Cardiac muscle cell (in vitro differentiated cells and primary cell): ENCODE data around the gene IDE. TPM values are rescaled to one million over a fixed set of nuclear protein-coding genes. Genes with fewer than 3 reads are reported as not detected.
A peak's percentile ranks its signal among the peaks of the same experiment; 100 is the strongest.
"Not testable (repeated sequence)": the region's sequence is repeated elsewhere in the genome, so short reads cannot be mapped to it uniquely, and the experiment has no call there.

Experiments used
- DNase-seq, 2 donors: peaks; one replicate each; pipeline versions ENCODE4 v3.0.0 to v3.0.0-alpha.2; 2010 to 2017; ENCODE audit warnings: low read depth in 1 of 2, low spot score in 1 of 2
- H3K27ac ChIP-seq: fragments of 200-600 bp; sonication (generic); 2 replicates; pipeline ENCODE4 v1.5.1; 2016
- H3K27me3 ChIP-seq: fragments of 200-600 bp; sonication (generic); 2 replicates; pipeline ENCODE4 v1.6.0; 2016; ENCODE audit warnings: control low read depth
- H3K36me3 ChIP-seq: fragments of 200-600 bp; sonication (generic); 2 replicates; pipeline ENCODE4 v1.5.1; 2016; ENCODE audit warnings: control low read depth
- H3K4me1 ChIP-seq: fragments of 200-600 bp; sonication (generic); 2 replicates; pipeline ENCODE4 v1.8.1; 2017; ENCODE audit warnings: low read depth, mild to moderate bottlenecking, mixed run types
- H3K4me3 ChIP-seq: fragments of 200-600 bp; sonication (generic); 2 replicates; pipeline ENCODE4 v1.5.1; 2016; ENCODE audit warnings: mild to moderate bottlenecking
- H3K9me3 ChIP-seq: fragments of 200-600 bp; sonication (generic); 2 replicates; pipeline ENCODE4 v1.5.1; 2017; ENCODE audit warnings: low read depth, mild to moderate bottlenecking, control low read depth
- polyA plus RNA-seq: library from polyadenylated mRNA; unstranded; fragments of >200 nt; fragmentation: Nextera tagmentation; extraction: Ambion mirVana; gene quantifications from 2 replicates; pipeline ENCODE4 v1.2.1, GENCODE V29; 2016
- total RNA-seq: library from RNA; depleted of rRNA; stranded (reverse); fragments of >200 nt; gene quantifications from 2 replicates; pipeline ENCODE4 v1.2.3, GENCODE V29; 2016
- TF ChIP-seq, protein P1 (sequence below): IDR thresholded peaks from 2 replicates; pipeline ENCODE4 v1.5.1; 2012; ENCODE audit warnings: low read depth, mild to moderate bottlenecking, low read length

The IDE gene
- total and polyA plus RNA-seq, 2 experiments from 2014 or later: 23.2 to 30.0 TPM

DNA sequence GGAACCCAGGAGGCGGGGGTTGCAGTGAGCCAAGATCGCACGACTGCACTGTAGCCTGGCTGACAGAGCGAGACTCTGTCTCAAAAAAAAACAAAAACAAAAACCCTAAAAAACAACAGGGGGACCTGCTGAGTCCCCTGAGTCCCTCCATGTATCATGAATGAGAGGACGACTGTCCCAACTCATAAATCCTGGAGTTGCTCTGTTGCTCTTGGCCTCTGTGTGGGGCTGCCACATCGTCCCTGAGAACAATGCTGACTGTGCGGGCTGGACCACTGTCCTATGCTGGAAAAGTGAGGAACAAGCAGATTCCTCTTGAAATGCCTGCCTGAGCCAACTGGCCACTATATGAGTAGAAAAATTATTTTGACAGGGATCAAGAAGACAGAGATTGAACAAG lies 122.5 kb downstream of the IDE start:
- Histone ChIP-seq H3K9me3 (no peaks in the 10 kb centered on the region), H3K4me1 (no peaks in the 10 kb centered on the region), H3K27ac (peak overlapping the region; percentile 3), H3K36me3 (peaks cover 29% of the 10 kb centered on the region), H3K4me3 (no peak overlapping the region), H3K27me3 (no peaks in the 10 kb centered on the region)
- TF ChIP-seq, protein P1, sequence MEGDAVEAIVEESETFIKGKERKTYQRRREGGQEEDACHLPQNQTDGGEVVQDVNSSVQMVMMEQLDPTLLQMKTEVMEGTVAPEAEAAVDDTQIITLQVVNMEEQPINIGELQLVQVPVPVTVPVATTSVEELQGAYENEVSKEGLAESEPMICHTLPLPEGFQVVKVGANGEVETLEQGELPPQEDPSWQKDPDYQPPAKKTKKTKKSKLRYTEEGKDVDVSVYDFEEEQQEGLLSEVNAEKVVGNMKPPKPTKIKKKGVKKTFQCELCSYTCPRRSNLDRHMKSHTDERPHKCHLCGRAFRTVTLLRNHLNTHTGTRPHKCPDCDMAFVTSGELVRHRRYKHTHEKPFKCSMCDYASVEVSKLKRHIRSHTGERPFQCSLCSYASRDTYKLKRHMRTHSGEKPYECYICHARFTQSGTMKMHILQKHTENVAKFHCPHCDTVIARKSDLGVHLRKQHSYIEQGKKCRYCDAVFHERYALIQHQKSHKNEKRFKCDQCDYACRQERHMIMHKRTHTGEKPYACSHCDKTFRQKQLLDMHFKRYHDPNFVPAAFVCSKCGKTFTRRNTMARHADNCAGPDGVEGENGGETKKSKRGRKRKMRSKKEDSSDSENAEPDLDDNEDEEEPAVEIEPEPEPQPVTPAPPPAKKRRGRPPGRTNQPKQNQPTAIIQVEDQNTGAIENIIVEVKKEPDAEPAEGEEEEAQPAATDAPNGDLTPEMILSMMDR: no peak
- no peak for DNase-seq

DNA sequence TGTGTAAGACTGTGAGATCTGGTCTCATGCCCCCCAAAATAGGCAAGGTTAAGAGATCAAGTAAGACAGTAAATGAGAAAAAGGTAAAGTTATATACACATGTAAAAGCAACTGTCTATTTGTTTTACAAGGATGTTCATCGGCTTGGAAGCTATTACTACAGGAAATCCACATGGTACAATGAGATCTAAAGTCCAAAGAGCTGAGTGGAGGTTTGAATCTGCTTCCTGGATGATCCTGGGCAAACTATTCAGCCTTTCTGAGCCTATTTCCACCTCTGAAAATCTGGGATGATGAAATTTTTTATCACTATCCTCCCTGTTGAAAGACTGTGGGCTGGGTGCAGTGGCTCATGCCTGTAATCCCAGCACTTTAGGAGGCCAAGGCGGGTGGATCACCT lies 123.0 kb downstream of the IDE start:
- Histone ChIP-seq H3K27ac (no peak overlapping the region), H3K9me3 (no peaks in the 10 kb centered on the region), H3K36me3 (peaks cover 29% of the 10 kb centered on the region), H3K4me3 (no peak overlapping the region), H3K27me3 (no peaks in the 10 kb centered on the region), H3K4me1 (no peaks in the 10 kb centered on the region)
- DNase-seq: no peak
- TF ChIP-seq, protein P1: no peak

DNA sequence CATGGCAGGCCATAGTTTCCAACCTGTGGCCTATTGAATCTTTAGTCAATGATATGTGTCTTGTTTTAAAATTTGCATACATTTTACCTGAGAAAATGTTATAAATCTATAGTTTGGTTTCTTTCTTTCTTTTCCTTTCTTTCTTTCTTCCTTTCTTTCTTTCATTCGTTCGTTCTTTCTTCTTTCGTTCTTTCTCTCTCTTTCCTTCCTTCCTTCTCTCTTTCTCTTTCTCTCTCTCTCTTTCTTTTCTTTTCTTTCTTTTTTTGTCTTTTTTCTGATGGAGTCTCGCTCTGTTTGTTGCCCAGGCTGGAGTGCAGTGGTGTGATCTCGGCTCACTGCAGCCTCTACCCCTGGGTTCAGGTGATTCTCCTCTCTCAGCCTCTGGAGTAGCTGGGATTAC lies 133.3 kb downstream of the IDE start:
- TF ChIP-seq, protein P1: no peak
- no peak overlapping the region for H3K27ac ChIP-seq
- no peaks in the 10 kb centered on the region for H3K4me1 ChIP-seq
- DNase-seq: no peak
- no peaks in the 10 kb centered on the region for H3K9me3 ChIP-seq
- H3K4me3 ChIP-seq: no peak overlapping the region
- no peaks in the 10 kb centered on the region for H3K27me3 ChIP-seq
- H3K36me3 ChIP-seq: no peaks in the 10 kb centered on the region

DNA sequence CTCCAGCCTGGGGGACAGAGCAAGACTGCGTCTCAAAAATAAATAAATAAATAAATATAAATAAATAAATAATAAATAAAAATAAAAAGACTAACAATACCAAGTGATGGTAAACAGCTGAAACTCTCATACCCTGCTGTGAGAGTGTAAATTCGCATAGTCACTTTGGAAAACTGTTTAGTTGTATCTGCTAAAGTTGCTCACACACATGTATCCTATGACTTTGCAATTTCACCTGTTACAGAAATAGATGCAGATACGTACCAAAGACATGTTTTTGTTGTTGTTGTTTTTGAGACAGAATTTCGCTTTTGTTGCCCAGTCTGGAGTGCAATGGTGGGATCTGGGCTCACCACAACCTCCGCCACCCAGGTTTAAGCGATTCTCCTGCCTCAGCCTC lies 135.7 kb downstream of the IDE start:
- TF ChIP-seq, protein P1: no peak
- H3K4me1 ChIP-seq: no peaks in the 10 kb centered on the region
- no peak for DNase-seq
- H3K9me3 ChIP-seq: no peaks in the 10 kb centered on the region
- H3K27me3 ChIP-seq: no peaks in the 10 kb centered on the region
- H3K27ac ChIP-seq: no peak overlapping the region
- H3K36me3 ChIP-seq: no peaks in the 10 kb centered on the region
- H3K4me3 ChIP-seq: no peak overlapping the region

DNA sequence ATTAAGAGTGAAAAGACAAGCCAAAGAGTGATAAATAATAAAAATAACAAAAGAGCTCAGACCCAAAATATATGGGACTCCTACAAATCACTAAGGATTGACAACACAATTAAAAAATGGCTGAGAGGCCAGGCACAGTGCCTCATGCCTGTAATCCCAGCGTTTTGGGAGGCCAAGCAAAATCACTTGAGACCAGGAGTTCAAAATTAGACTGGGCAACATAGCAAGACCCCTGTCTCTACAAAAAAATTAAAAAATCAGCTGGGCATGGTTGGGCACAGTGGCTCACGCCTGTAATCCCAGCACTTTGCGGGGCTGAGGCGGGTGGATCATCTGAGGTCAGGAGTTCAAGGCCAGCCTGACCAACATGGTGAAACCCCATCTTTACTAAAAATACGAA lies 137.3 kb downstream of the IDE start:
- no peak overlapping the region for H3K4me3 ChIP-seq
- no peaks in the 10 kb centered on the region for H3K27me3 ChIP-seq
- H3K4me1 ChIP-seq: no peaks in the 10 kb centered on the region
- H3K9me3 ChIP-seq: no peaks in the 10 kb centered on the region
- no peak overlapping the region for H3K27ac ChIP-seq
- TF ChIP-seq, protein P1: no peak
- DNase-seq: no peak
- no peaks in the 10 kb centered on the region for H3K36me3 ChIP-seq

DNA sequence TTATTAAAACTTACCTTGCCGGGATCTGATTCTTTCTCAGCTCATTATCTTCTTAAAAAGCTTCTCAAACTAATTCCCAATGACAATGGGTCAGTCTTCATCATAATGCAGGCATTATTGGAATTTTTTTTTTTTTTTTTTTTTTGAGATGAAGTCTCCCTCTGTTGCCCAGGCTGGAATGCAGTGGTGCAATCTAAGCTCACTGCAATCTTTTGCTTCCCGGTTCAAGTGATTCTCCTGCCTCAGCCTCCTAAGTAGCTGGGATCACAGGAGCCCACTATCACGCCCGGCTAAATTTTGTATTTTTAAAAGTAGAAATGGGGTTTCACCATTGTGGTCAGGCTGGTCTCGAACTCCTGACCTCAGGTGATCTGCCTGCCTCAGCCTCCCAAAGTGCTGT lies 137.8 kb downstream of the IDE start:
- not testable (repeated sequence) for H3K4me3 ChIP-seq, H3K27ac ChIP-seq, H3K36me3 ChIP-seq, H3K27me3 ChIP-seq, DNase-seq, H3K9me3 ChIP-seq, H3K4me1 ChIP-seq
